Measurements from ENCODE around the gene PCP4.

DNA sequence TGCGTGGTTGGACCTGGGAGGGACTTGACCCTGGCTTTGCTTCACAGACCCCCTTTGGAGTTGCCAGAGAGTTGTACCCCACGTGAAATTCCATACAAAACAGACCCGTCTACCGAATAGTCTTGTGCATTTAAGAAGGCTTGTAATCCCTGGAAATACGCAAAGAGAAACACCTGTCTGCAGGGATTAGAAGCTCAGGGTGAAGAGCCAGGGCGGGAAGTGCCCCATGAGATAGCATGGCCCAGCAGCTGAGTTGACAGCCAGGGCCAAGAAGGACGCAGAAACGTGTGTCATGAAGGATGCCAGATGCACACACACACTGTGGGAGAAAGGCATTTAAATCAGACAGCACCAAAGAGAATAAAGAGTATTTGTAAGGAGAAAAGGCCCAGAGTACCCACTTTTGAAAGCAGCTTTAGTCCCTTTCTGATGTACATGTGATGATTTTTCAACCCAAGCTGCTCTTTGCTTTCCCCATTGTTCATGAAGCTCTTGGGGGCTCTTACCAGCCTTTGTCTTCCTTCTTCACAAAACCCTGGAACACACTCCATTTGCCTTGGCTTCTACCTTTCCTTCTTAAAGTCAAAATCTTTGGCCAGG, 46.6 kb downstream of the PCP4 start:
- TF ChIP-seq, protein P1, sequence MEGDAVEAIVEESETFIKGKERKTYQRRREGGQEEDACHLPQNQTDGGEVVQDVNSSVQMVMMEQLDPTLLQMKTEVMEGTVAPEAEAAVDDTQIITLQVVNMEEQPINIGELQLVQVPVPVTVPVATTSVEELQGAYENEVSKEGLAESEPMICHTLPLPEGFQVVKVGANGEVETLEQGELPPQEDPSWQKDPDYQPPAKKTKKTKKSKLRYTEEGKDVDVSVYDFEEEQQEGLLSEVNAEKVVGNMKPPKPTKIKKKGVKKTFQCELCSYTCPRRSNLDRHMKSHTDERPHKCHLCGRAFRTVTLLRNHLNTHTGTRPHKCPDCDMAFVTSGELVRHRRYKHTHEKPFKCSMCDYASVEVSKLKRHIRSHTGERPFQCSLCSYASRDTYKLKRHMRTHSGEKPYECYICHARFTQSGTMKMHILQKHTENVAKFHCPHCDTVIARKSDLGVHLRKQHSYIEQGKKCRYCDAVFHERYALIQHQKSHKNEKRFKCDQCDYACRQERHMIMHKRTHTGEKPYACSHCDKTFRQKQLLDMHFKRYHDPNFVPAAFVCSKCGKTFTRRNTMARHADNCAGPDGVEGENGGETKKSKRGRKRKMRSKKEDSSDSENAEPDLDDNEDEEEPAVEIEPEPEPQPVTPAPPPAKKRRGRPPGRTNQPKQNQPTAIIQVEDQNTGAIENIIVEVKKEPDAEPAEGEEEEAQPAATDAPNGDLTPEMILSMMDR (IDR thresholded peaks at IDR 0.05): no peak
- TF ChIP-seq POLR2A (IDR thresholded peaks at IDR 0.05) (no peak), POLR2AphosphoS5 (IDR thresholded peaks at IDR 0.05) (no peak)
